ENCODE measurements around the gene SEC63.

The SEC63 gene

GRCh38 chr6:107853230-107853629 lies 104.8 kb downstream of the SEC63 start:
- no peak overlapping the region for H3K4me3 ChIP-seq (ENCODE audit: low read depth, low read length)
- TF ChIP-seq CTCF (IDR thresholded peaks at IDR 0.05; ENCODE audit: low read depth, low read length) (no peak), MYC (IDR thresholded peaks at IDR 0.05; ENCODE audit: low read depth, low read length) (no peak), POLR2A (IDR thresholded peaks at IDR 0.05; ENCODE audit: extremely low read depth, insufficient read length) (no peak)
- TF ChIP-seq, protein P1, sequence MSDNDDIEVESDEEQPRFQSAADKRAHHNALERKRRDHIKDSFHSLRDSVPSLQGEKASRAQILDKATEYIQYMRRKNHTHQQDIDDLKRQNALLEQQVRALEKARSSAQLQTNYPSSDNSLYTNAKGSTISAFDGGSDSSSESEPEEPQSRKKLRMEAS (IDR thresholded peaks at IDR 0.05; ENCODE audit: low read depth, low read length) = no peak
- no peak for DNase-seq (ENCODE audit: low read depth)

GRCh38 chr6:107849325-107849724 lies 108.7 kb downstream of the SEC63 start:
- H3K4me3 ChIP-seq (ENCODE audit: low read depth, low read length) = no peak overlapping the region
- TF ChIP-seq POLR2A (IDR thresholded peaks at IDR 0.05; ENCODE audit: extremely low read depth, insufficient read length) (no peak), MYC (IDR thresholded peaks at IDR 0.05; ENCODE audit: low read depth, low read length) (no peak), CTCF (IDR thresholded peaks at IDR 0.05; ENCODE audit: low read depth, low read length) (no peak)
- TF ChIP-seq, protein P1 (IDR thresholded peaks at IDR 0.05; ENCODE audit: low read depth, low read length) = no peak
- no peak for DNase-seq (ENCODE audit: low read depth)

GRCh38 chr6:107847844-107848802 lies 109.9 kb downstream of the SEC63 start:
- peak; percentile 85 for DNase-seq (ENCODE audit: low read depth)
- TF ChIP-seq CTCF (IDR thresholded peaks at IDR 0.05; ENCODE audit: low read depth, low read length) = peak; percentile 69
- TF ChIP-seq MYC (IDR thresholded peaks at IDR 0.05; ENCODE audit: low read depth, low read length) = no peak
- TF ChIP-seq, protein P1 (IDR thresholded peaks at IDR 0.05; ENCODE audit: low read depth, low read length) = peak; percentile 59
- H3K4me3 ChIP-seq (ENCODE audit: low read depth, low read length) = peak overlapping the region; percentile 53

DNA sequence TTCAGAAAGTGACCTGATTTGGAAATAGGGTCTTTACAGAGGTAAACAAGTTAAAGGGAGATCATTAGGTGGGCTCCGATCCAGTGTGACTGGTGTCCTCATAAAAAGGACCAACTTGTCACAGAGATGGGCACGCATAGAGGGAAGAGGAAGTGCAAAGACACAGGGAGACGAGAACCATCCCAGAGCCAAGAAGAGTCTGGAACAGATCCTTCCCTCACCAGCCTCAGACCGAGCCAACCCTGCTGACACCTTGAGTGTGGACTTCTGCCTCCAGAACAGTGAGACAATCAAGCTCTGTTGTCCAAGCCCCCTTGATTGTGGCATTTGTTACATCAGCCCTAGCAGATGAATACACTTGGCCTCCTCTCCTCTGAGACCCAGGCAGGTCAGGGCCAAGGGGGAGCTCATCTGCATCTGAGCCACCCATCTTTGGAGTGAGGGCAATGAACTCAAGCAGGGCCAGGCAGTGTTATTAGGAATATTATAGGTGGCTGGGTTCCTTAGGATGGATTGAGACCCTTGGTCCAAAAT lies 111.7 kb downstream of the SEC63 start:
- TF ChIP-seq POLR2A (IDR thresholded peaks at IDR 0.05; ENCODE audit: extremely low read depth, insufficient read length) (no peak), CTCF (IDR thresholded peaks at IDR 0.05; ENCODE audit: low read depth, low read length) (no peak), MYC (IDR thresholded peaks at IDR 0.05; ENCODE audit: low read depth, low read length) (no peak)
- TF ChIP-seq, protein P1 (IDR thresholded peaks at IDR 0.05; ENCODE audit: low read depth, low read length) = no peak
- DNase-seq (ENCODE audit: low read depth) = no peak
- no peak overlapping the region for H3K4me3 ChIP-seq (ENCODE audit: low read depth, low read length)

DNA sequence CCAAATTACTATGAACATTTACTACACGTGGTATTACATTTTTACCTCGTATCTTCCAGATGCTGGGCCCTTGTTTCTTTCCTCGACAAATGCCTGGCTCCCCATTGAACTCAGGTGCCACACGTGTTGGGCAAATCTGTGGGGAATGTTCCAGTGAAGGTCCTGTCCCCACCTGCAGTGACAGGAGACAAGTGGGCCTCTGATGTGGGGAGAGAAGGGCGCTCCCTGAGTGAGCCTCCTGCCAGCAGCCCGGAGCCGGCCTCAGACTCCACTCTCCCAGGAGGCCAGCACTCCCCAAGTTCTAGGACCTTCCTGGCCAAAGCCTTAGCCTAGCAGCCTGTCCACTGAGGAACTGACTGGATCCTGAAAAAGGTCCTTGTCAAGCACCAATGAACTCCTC lies 112.2 kb downstream of the SEC63 start:
- DNase-seq (ENCODE audit: low read depth) = no peak
- no peak for TF ChIP-seq MYC (IDR thresholded peaks at IDR 0.05; ENCODE audit: low read depth, low read length)
- TF ChIP-seq POLR2A (IDR thresholded peaks at IDR 0.05; ENCODE audit: extremely low read depth, insufficient read length) = no peak
- TF ChIP-seq CTCF (IDR thresholded peaks at IDR 0.05; ENCODE audit: low read depth, low read length) = no peak
- TF ChIP-seq, protein P1 (IDR thresholded peaks at IDR 0.05; ENCODE audit: low read depth, low read length) = no peak

More for the DNA sequence above, 112.2 kb downstream of the SEC63 start:
- H3K4me3 ChIP-seq (ENCODE audit: low read depth, low read length) = no peak overlapping the region
